ELR (cell line): ENCODE data around the gene PPP1R9A.
"Not testable (repeated sequence)": the region's sequence is repeated elsewhere in the genome, so short reads cannot be mapped to it uniquely, and the experiment has no call there.

ENCODE experiments used
- DNase-seq: peaks from one replicate; pipeline ENCODE4 v3.0.0-alpha.2; 2015; ENCODE audit warnings: low read depth

Gene PPP1R9A

GRCh38 chr7:94975336-94975735 lies 67.9 kb downstream of the PPP1R9A start:
- DNase-seq: peak; percentile 6

GRCh38 chr7:94980418-94981142 lies 73.2 kb downstream of the PPP1R9A start:
- DNase-seq: no peak

- DNase-seq: no peak
Measured at GRCh38 chr7:94995921-94996320, 88.5 kb downstream of the PPP1R9A start.

GRCh38 chr7:94996369-94996768 lies 89.0 kb downstream of the PPP1R9A start:
- DNase-seq: no peak

- no peak for DNase-seq
Measured at GRCh38 chr7:94997547-94997946, 90.2 kb downstream of the PPP1R9A start.

- DNase-seq: no peak
Measured at GRCh38 chr7:94998266-94999068, 91.1 kb downstream of the PPP1R9A start.

GRCh38 chr7:94999069-94999351 lies 91.6 kb downstream of the PPP1R9A start:
- no peak for DNase-seq

- not testable (repeated sequence) for DNase-seq
Measured at GRCh38 chr7:94999601-95000000, 92.2 kb downstream of the PPP1R9A start.

GRCh38 chr7:95001258-95001657 lies 93.9 kb downstream of the PPP1R9A start:
- no peak for DNase-seq

GRCh38 chr7:95001815-95002561 lies 94.6 kb downstream of the PPP1R9A start:
- DNase-seq: no peak

- DNase-seq: no peak
Measured at GRCh38 chr7:95002775-95003174, 95.4 kb downstream of the PPP1R9A start.

- no peak for DNase-seq
Measured at GRCh38 chr7:95004618-95005247, 97.3 kb downstream of the PPP1R9A start.

- DNase-seq: no peak
Measured at GRCh38 chr7:95006010-95006409, 98.6 kb downstream of the PPP1R9A start.

GRCh38 chr7:95008773-95009172 lies 101.4 kb downstream of the PPP1R9A start:
- not testable (repeated sequence) for DNase-seq

- DNase-seq: peak; percentile 68
Measured at GRCh38 chr7:95011146-95011928, 103.9 kb downstream of the PPP1R9A start.

- DNase-seq: peak; percentile 3
Measured at GRCh38 chr7:95011995-95012394, 104.6 kb downstream of the PPP1R9A start.

GRCh38 chr7:95018021-95018420 lies 110.6 kb downstream of the PPP1R9A start:
- no peak for DNase-seq

- no peak for DNase-seq
Measured at GRCh38 chr7:95026018-95026417, 118.6 kb downstream of the PPP1R9A start.

GRCh38 chr7:95026421-95027072 lies 119.2 kb downstream of the PPP1R9A start:
- no peak for DNase-seq

GRCh38 chr7:95027234-95027872 lies 120.0 kb downstream of the PPP1R9A start:
- no peak for DNase-seq

GRCh38 chr7:95028683-95029082 lies 121.3 kb downstream of the PPP1R9A start:
- DNase-seq: no peak
